ENCODE measurements around the gene ITPRIPL2.

The ITPRIPL2 gene

DNA sequence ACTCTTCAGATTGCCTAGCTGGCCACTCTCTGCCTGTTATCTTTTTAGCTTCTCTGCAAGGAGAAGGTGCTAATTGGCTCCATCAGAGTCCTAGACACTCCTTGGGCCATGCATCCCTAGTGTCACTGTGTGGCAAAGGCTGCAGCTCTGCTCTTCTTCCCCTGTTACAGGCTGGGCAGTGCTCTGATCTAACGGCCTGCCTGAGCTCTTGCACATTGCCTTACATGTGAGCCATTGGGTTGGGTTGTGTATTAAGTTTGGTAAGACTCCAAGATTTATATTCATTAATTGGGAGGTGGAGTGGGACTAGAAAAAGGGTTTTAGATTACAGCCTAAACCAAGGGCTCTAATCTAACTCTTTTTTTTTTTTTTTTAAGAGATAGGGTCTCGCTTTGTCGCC, 31.2 kb downstream of the ITPRIPL2 start:
- DNase-seq, result no peak

DNA sequence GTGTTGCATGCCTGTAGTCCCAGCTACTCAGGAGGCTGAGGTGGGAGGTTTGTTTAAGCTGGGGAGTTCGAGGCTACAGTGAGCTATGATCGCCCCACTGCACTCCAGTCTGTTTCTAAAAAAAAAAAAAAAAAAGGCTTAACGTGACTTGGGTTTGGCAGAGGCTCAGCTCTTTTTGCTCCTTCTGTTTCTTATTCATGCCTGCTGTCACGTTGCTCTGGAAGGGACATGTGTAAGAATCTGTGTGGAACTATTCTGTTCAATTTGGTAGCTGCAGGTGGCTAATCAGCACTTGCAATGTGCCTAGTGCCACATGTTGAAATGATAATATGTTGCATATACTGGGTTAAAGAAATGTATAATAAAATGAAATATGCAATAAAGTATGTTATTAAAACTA, 33.4 kb downstream of the ITPRIPL2 start:
- DNase-seq, result no peak

DNA sequence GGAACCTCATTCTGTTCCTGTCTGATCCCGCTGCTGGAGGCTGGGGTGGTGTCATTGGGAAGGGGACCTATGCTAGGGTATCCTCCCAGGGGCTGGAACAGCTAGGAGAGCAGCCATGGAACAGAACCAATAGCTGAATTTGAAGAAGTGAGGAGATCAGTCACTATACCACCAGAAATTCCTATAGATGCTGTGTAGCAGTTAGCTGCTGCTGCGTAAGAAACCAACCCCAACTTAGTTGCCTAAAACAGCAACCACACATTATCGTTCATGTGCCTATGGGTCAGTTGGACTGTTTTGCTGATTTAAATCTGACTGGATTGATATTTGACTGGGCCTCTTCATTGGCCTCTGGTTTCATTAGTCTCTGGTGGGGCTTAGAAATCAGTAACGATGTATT, 33.9 kb downstream of the ITPRIPL2 start:
- DNase-seq, result no peak

DNA sequence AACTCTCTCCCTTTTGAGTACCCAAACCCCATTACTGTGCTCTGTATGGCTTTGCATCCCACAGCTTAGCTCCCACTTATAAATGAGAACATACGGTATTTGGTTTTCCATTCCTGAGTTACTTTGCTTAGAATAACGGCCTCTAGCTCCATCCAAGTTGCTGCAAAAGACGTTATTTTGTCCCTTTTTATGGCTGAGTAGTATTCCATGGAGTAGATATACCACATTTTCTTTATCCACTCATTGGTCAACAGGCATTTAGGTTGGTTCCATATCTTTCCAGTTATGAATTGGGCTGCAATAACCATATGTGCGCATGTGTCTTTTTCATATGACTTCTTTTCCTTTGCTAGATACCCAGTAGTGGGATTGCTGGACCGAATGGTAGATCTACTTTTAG, 34.4 kb downstream of the ITPRIPL2 start:
- no peak for DNase-seq

DNA sequence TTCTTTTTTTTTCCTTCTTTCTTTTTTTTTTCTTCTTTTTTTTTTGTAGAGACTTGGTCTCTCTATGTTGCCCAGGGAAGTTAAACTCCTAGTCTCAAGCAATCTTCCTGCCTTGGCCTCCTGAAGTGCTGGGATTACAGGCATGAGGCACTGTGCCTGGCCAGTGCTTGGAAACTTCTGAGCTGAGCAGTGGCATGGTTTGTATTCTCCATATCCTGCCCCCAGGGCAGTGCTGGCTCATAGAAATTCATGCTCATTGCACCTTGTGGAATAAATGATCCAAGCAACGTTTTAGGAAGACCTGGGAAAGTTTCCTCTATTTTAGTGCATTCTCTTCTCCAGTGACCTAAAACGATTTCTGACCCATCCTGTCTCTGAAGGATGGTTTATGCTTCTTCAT, 37.5 kb downstream of the ITPRIPL2 start:
- no peak for DNase-seq

DNA sequence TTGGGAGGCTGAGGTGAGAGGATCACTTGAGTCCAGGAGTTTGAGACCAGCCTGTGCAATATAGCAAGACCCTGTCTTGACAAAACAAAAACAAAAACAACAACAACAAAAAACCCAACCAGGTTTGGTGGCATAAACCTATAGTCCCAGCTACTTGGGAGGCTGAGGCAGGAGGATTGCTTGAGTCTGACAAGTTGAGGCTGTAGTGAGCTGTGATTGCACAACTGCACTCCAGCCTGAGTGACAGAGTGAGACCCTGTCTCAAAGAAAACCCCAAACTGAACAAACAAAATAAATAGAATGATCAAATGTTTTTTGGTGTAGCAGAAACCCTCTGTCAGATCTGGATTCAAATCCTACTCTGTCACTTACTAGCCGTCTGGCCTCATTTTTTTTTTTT, 38.3 kb downstream of the ITPRIPL2 start:
- DNase-seq, result no peak

DNA sequence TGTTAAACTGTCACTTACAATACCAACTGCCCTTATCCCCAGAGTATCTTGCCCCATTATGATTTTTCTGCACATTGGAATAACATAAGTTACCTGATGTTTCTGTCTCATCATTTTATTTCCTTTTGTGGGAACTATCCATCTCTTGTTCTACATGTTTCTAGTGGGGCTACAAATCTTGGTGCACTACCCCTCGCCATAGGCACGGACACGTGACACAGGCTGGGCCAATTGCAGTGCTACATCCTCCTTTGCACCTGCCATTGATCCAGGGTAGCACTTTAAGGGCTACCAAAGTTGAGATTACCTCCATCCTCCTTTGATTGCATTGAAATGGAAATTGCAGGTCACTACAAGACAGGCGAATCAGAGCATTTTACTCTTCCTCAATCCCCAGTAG, 40.1 kb downstream of the ITPRIPL2 start:
- DNase-seq, result no peak

DNA sequence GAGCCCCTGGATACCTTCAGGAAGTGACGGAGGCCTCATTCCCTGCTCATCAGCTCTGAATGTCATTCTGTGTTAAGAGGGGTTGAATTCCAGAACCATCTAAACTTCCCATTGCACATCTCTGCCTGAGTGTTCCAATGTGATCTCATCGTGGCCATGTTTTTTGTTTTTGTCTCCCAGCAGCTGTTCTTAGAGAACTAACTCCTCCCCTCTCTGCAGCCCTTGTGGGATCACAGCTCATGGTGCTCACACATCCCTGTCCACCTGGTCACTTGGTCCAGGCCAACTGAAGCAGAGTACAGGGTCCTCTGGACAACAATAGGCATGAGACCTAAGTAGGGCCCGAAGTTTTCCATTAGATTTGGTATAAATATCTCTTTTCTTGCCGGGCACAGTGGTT, 48.3 kb downstream of the ITPRIPL2 start:
- no peak for DNase-seq

DNA sequence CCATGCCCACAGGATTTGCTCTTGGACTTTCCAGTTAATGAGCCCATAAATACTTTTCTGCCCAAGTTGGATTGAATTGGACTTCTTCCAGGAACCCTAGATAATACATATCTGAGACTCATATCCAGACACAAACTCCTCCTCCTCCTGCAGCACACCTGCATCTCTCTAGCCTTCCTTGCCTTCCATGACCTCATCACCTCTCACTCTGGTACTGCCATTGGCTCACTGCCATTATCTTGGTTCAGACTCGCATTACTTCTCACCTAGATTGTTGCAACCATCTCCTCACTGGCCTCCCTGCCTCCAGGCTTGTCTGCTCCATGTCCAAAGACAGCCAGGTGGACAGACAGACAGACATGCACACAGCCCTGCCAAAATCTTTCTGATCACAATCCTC, 49.5 kb downstream of the ITPRIPL2 start:
- DNase-seq, result no peak

DNA sequence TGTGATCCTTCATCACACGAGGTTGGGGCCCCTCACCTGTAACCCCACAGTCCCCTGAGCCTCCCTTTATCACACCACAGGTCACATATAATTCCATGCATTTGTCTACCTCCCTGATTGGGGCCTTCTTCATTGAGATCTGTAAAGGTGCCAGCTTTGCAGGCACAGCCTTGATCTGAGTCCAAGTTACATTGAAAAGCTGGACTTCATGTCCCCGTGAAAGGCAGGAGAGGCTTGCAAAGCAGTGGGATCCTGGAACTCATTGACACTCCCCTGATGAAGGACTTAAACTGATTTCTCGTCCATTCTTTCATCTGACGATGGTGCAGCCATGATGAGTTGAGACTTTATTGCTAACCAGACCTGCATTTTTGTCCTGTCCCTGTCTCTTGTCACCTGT, 50.5 kb downstream of the ITPRIPL2 start:
- no peak for DNase-seq

DNA sequence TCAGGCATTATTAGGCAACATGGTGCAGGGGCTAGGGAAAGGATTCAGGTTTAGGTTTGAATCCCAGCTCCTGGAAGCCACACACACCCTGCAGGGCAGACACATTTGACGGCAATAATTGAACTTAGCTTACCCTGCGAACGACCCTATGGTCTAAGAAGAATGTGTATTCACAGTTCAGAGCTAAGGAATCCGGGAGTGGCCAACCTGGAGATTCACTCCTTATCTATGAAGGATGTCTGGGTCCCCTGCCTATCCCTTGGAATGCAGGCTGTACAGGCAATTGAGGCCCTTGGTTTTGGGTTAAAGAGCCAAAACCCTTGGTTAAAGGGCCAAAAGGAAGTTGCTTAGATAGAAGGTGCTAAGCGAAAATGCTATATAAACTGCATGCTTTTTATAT, 51.3 kb downstream of the ITPRIPL2 start:
- DNase-seq, result no peak

DNA sequence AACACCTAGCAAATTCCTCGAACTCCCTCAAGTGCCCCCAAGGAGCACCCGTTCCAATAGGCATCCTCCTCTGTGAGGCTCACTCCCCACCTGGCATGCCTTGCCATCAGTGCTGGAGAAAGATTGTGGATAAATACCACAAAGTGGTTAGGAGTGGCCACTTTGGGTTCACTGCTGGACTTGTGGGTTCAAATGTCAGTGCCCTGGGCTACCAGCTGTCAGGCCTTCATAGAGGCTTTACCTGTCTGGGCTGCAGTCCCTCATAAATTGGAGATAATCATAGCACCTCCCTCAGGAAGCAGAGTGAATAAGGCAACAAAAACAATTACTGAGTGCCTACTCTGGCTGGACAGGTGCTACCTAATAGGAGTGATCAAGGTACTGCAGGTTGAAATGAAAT, 52.7 kb downstream of the ITPRIPL2 start:
- DNase-seq, result no peak

DNA sequence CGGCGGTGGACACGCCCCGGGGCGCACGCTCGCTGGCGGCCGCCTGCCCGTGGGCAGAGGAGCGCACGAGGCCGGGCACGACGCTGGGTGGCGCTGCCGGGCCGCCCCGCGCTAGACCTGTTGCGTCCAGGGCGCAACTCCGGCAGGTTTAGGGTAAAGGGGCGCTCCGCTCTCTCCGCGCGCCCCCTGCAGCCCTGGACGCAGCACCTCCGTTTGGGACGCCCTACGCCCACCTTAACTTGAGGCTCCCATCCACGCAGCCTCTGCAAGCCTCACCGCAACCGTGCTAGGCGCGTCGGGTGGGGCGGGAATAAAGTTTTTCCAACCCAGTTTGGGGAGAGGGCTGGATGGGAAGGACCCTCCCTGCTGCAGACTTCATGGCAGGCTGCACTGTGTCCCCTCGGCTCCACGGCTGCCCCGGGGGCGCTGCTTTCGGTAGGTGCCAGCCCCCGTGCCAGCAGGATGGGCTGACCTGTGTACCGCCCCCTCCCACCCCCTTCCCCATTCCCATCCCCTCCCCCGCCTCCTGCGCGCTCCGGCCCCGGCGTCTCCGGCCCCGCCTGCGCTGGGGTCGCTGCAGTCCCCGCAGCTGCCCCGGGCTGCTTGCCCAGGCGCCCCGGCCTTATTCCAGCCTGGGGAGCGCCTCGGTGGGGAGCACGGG, 54.1 kb downstream of the ITPRIPL2 start, which contains the start of gene SYT17:
Gene SYT17 (plus strand): TSS at position 531 of the 661 bp plus-strand sequence. CDS start 407 bp downstream, outside the sequence.
- DNase-seq, result peak; percentile 83

DNA sequence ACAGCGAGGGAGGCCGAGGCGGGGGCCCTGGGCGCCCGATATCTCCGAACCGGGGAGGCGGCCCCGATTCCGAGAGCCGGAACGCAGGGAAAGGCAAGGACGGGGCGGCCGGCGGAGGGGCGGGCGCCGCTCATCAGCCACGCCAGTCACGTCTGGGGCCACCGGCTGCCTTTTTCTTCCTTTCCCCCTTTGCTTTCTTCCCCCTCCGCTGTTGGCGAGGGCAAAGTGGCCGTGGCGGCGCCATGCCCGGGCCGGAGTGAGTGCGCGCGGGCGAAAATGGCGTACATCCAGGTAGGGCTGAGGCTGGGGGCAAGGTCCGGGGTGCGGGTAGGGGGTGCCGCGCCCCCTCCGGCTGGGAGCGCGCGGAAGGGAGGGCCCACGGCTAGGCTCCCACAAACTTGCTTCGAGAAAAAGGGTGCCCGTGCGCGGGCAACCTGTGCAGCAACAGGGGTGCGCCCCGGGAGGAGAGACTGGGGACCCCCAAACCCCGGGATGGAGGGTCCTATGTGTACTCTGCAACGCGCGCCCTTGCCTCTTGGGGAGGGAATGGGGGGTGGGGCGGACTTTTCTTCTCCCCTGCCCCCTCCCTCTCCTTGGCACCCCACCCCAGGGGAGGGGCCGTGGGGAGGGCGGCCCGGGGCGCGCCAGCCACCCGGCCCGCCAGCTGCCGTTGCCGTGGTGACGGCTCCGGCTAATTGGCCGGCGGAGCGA, 54.8 kb downstream of the ITPRIPL2 start:
- DNase-seq, result no peak

DNA sequence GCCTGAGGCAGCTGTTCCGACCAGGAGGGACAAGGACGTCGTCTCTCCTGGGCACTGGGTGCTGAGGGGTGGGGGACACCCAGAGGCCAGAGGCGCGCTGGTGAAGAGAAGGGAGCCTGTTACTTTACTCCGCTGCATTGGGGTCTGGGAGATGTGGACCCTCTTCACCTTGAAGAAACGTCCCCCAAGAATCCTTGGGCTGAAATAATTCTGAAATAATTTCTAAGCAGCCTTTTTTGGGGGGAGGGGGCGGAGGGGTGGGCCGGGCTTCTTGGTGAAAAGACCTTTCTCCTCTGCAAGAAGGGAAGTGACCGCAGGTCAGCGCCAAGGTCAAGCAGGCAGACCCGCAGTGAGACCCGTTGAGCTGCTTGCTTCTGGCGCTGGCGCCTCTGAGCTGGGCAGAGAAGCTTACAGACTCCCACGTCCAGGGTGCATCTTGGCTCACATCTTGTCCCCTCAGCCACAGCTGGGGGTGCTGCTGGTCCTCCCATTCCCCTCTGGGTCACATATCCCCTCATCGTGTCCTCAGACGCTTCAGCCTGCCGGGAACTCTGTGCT, 55.4 kb downstream of the ITPRIPL2 start:
- no peak for DNase-seq

DNA sequence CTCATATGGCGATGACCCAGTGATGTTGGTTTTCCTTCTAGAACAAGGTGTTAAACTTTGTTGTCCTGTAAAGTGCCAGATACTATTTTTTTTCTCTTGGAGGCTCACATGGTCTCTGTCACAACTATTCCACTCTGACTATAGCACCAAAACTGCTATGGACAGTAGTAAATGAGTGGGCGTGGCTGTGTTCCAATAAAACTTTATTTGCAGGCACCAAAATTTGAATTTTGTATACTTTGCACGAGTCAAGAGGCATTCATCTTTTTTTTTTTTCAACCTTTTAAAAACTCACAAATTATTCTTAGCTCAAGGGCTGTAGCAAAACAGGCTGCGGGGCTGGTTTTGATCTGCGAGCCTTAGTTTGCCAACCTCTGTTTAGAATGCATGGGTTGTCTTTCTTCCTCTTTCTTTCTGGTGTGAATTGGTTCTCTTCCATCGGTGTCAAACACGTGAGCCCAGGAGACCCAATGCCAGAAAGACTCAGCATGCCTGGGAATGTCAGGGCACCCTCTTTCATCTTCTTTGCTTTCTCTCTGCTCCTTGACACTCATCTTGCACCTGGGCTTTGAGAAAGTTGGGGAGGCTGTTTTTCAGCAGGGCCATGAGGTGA, 56.4 kb downstream of the ITPRIPL2 start:
- DNase-seq, result no peak
